ENCODE data around the gene HOXC9.
A peak's percentile ranks its signal among the peaks of the same experiment; 100 is the strongest.

The HOXC9 gene

GRCh38 chr12:54048406-54049093 lies 48.6 kb downstream of the HOXC9 start:
- no peak overlapping the region for H3K4me3 ChIP-seq (ENCODE audit: low read length in 2 of 2)
- peaks cover 57 to 77% of the 10 kb centered on the region in 2 donors for H3K27me3 ChIP-seq (ENCODE audit: control insufficient read depth in 1 of 2, insufficient read depth in 2 of 2, low read length in 2 of 2)

GRCh38 chr12:54049108-54049507 lies 49.1 kb downstream of the HOXC9 start:
- H3K9me3 ChIP-seq (ENCODE audit: control insufficient read depth in 2 of 2, low read length in 2 of 2) = no peaks in the 10 kb centered on the region
- no peak overlapping the region for H3K27ac ChIP-seq (ENCODE audit: low read length)
- no peak overlapping the region for H3K9ac ChIP-seq (ENCODE audit: low read length in 2 of 2)
- H3K36me3 ChIP-seq (ENCODE audit: control insufficient read depth in 2 of 2, insufficient read depth in 2 of 2, low read length in 2 of 2) = no peaks in the 10 kb centered on the region
- H3K4me3 ChIP-seq (ENCODE audit: low read length in 2 of 2) = no peak overlapping the region
- H3K4me1 ChIP-seq (ENCODE audit: control insufficient read depth, insufficient read depth, low read length) = peaks cover 18% of the 10 kb centered on the region
- peaks cover 55 to 76% of the 10 kb centered on the region in 2 donors for H3K27me3 ChIP-seq (ENCODE audit: control insufficient read depth in 1 of 2, insufficient read depth in 2 of 2, low read length in 2 of 2)

More at GRCh38 chr12:54048406-54049093, 48.6 kb downstream of the HOXC9 start:
- H3K27ac ChIP-seq (ENCODE audit: low read length) = no peak overlapping the region
- H3K4me1 ChIP-seq (ENCODE audit: control insufficient read depth, insufficient read depth, low read length) = peaks cover 18% of the 10 kb centered on the region
- no peak overlapping the region for H3K9ac ChIP-seq (ENCODE audit: low read length in 2 of 2)
- H3K9me3 ChIP-seq (ENCODE audit: control insufficient read depth in 2 of 2, low read length in 2 of 2) = no peaks in the 10 kb centered on the region
- H3K36me3 ChIP-seq (ENCODE audit: control insufficient read depth in 2 of 2, insufficient read depth in 2 of 2, low read length in 2 of 2) = no peaks in the 10 kb centered on the region

GRCh38 chr12:54050482-54050810 lies 50.5 kb downstream of the HOXC9 start:
- H3K27me3 ChIP-seq (ENCODE audit: control insufficient read depth in 1 of 2, insufficient read depth in 2 of 2, low read length in 2 of 2) = peaks cover 56 to 76% of the 10 kb centered on the region in 2 donors
- H3K27ac ChIP-seq (ENCODE audit: low read length) = no peak overlapping the region
- peaks cover 18% of the 10 kb centered on the region for H3K4me1 ChIP-seq (ENCODE audit: control insufficient read depth, insufficient read depth, low read length)

GRCh38 chr12:54051026-54051842 lies 51.3 kb downstream of the HOXC9 start:
- no peak overlapping the region for H3K27ac ChIP-seq (ENCODE audit: low read length)
- H3K27me3 ChIP-seq (ENCODE audit: control insufficient read depth in 1 of 2, insufficient read depth in 2 of 2, low read length in 2 of 2) = peaks cover 49 to 68% of the 10 kb centered on the region in 2 donors

More at GRCh38 chr12:54050482-54050810, 50.5 kb downstream of the HOXC9 start:
- H3K9me3 ChIP-seq (ENCODE audit: control insufficient read depth in 2 of 2, low read length in 2 of 2) = no peaks in the 10 kb centered on the region
- no peak overlapping the region for H3K4me3 ChIP-seq (ENCODE audit: low read length in 2 of 2)
- H3K9ac ChIP-seq (ENCODE audit: low read length in 2 of 2) = no peak overlapping the region
- H3K36me3 ChIP-seq (ENCODE audit: control insufficient read depth in 2 of 2, insufficient read depth in 2 of 2, low read length in 2 of 2) = no peaks in the 10 kb centered on the region

GRCh38 chr12:54051874-54052437 lies 52.0 kb downstream of the HOXC9 start:
- peaks cover 43 to 63% of the 10 kb centered on the region in 2 donors for H3K27me3 ChIP-seq (ENCODE audit: control insufficient read depth in 1 of 2, insufficient read depth in 2 of 2, low read length in 2 of 2)
- H3K36me3 ChIP-seq (ENCODE audit: control insufficient read depth in 2 of 2, insufficient read depth in 2 of 2, low read length in 2 of 2) = no peaks in the 10 kb centered on the region
- peaks cover 14% of the 10 kb centered on the region for H3K4me1 ChIP-seq (ENCODE audit: control insufficient read depth, insufficient read depth, low read length)
- H3K9ac ChIP-seq (ENCODE audit: low read length in 2 of 2) = no peak overlapping the region
- H3K27ac ChIP-seq (ENCODE audit: low read length) = peak overlapping the region; percentile 18
- no peak overlapping the region for H3K4me3 ChIP-seq (ENCODE audit: low read length in 2 of 2)
- H3K9me3 ChIP-seq (ENCODE audit: control insufficient read depth in 2 of 2, low read length in 2 of 2) = no peaks in the 10 kb centered on the region

More at GRCh38 chr12:54051026-54051842, 51.3 kb downstream of the HOXC9 start:
- Histone ChIP-seq H3K4me1 (ENCODE audit: control insufficient read depth, insufficient read depth, low read length) (peaks cover 18% of the 10 kb centered on the region), H3K4me3 (ENCODE audit: low read length in 2 of 2) (no peak overlapping the region), H3K9ac (ENCODE audit: low read length in 2 of 2) (no peak overlapping the region), H3K9me3 (ENCODE audit: control insufficient read depth in 2 of 2, low read length in 2 of 2) (no peaks in the 10 kb centered on the region), H3K36me3 (ENCODE audit: control insufficient read depth in 2 of 2, insufficient read depth in 2 of 2, low read length in 2 of 2) (no peaks in the 10 kb centered on the region)

GRCh38 chr12:54052438-54053002 lies 52.6 kb downstream of the HOXC9 start:
- no peaks in the 10 kb centered on the region for H3K9me3 ChIP-seq (ENCODE audit: control insufficient read depth in 2 of 2, low read length in 2 of 2)
- peak overlapping the region; percentile 18 for H3K27ac ChIP-seq (ENCODE audit: low read length)
- peaks cover 12% of the 10 kb centered on the region for H3K4me1 ChIP-seq (ENCODE audit: control insufficient read depth, insufficient read depth, low read length)
- no peaks in the 10 kb centered on the region for H3K36me3 ChIP-seq (ENCODE audit: control insufficient read depth in 2 of 2, insufficient read depth in 2 of 2, low read length in 2 of 2)
- peak overlapping the region in 1 of 2 donors; percentile 82 for H3K4me3 ChIP-seq (ENCODE audit: low read length in 2 of 2)
- no peak overlapping the region for H3K9ac ChIP-seq (ENCODE audit: low read length in 2 of 2)
- peaks cover 40 to 57% of the 10 kb centered on the region in 2 donors for H3K27me3 ChIP-seq (ENCODE audit: control insufficient read depth in 1 of 2, insufficient read depth in 2 of 2, low read length in 2 of 2)

Data from stomach smooth muscle (tissue), 2 donors.